Smooth muscle cell of the brain vasculature (primary cell): ENCODE data around the gene SMURF2.

ENCODE experiments used
- DNase-seq: peaks from one replicate; pipeline ENCODE4 v3.0.0-alpha.2; 2012; ENCODE audit warnings: low read depth, low spot score

SMURF2 gene

GRCh38 chr17:64504769-64505339, 157.3 kb downstream of the SMURF2 start:
- no peak for DNase-seq

DNA sequence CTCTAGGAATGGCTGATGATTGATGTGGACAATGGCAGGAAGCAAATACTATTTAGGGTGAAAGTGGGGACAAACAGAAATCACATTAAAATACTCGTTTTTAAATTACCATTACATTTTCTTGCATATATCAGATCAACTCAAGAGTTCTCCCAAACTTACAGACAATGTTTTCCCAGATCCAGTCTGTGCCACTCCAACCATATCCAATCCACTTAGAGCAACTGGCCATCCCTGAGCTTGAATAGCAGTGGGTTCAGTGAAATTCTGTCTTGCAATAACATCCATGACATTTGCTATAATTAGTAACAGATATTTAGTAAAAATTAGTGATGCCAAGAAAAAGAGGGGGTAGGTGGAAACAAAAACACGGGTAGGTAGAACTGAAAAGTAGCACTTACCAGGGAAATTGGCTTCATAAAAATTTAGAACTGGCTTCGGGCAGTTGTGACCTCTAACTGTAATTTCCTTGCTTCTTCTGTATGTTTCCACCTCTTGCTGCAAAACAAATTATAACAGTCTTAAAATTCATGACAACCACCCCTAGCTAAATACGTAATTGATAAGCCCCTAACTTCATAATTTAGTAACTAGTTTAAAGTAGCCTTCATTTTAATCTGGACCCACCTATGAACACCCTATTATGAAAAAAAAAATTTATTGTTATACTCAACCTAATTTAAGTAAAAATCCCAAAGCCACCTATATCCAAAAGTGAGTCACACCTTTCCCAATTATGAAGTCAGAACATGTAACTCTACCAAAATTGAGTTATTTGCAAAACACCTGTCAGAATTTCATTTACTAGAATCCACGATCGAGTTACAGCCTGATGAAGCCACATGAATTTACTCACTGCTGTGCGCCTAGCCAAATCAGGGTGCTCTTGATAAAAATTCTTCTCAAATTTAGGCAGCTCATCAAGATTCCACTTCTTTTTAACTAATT, 158.0 kb downstream of the SMURF2 start:
- DNase-seq = no peak

DNA sequence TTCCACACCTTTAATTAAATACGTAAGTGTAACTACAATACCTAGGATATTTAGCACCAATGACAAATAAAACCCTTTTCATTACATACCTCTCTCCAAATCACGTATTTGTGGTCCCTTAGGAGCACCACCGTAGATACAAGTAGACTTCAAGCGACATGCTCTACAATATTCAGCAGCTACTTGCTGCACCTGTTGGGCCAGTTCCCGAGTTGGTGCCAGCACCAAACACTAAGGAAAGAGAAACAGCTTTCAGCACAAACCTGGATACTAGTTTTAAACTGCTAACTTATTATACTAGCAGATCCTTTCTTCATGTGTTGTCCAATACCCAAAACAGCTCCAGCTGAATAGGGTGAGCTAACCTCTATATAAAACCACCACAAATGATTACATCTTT, 158.8 kb downstream of the SMURF2 start:
- DNase-seq = no peak

DNA sequence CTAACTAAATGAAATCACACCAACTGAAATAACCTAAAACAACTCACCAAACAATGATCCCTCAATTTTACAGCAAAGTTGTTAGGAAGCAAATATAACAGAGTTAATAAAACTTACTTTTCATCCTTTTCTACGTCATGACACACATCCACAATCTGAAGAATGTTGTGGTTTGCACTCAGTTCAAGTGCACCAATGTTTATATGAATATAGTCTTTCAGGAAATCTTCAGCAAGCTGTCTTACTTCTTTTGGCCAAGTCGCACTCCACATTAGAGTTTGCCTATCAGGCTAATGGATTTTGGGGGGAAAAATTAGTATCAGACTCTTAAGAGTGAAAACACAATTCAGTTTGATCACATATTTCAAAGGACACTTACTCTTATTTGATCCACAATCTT, 159.3 kb downstream of the SMURF2 start:
- no peak for DNase-seq

GRCh38 chr17:64502021-64502420, 160.1 kb downstream of the SMURF2 start:
- no peak for DNase-seq

GRCh38 chr17:64500862-64501765, 161.0 kb downstream of the SMURF2 start:
- no peak for DNase-seq

DNA sequence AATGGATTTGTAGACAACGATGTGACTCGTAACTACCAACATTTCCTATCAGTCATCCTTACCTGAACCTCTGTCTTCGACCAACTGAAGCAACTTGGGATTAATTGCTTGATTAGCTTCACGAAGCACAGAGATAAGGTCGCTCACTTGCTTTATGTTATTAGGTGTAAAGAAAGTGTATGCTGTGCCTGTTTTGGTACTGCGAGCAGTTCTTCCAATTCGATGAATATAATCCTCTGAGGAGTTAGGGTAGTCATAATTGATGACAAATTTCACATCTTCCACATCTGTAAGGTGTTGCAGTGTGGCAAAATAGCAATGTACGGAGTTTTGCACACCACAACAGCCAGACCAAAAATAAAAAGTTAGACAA, 161.6 kb downstream of the SMURF2 start:
- DNase-seq = no peak

DNA sequence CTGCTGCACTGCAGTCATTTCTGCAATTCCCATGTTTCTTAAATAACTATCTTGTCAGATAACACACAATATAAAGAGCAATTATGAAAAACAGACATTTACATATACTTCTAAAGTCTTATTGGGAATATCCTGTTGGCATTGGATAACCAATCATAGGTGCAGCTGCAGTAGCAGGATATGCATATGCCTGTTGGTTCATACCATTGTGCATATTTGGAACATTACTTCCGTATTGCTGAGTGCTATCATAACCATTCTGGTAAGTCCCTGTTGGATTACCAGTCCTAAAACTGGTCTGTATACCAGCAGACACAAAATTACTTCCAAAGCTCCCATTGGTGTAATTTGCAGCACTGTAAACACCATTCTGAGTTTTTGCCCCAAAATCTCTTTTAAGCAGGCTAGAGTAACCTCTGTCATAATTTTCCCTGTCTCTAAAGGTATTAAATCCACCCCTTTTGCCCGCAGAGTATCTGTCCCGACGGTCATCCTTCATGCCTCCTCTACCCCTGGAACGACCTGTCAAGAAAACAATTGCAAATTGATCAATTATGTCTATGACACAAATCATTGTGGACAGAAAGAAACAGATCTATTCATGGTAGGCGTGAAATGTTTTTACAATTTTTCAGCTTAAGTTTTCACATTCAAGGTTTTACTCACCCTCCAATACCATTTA, 162.2 kb downstream of the SMURF2 start:
- DNase-seq = no peak

- DNase-seq = no peak
These were observed 163.6 kb downstream of the SMURF2 start for GRCh38 chr17:64498308-64499203.

GRCh38 chr17:64497565-64498035, 164.5 kb downstream of the SMURF2 start:
- DNase-seq = no peak

DNA sequence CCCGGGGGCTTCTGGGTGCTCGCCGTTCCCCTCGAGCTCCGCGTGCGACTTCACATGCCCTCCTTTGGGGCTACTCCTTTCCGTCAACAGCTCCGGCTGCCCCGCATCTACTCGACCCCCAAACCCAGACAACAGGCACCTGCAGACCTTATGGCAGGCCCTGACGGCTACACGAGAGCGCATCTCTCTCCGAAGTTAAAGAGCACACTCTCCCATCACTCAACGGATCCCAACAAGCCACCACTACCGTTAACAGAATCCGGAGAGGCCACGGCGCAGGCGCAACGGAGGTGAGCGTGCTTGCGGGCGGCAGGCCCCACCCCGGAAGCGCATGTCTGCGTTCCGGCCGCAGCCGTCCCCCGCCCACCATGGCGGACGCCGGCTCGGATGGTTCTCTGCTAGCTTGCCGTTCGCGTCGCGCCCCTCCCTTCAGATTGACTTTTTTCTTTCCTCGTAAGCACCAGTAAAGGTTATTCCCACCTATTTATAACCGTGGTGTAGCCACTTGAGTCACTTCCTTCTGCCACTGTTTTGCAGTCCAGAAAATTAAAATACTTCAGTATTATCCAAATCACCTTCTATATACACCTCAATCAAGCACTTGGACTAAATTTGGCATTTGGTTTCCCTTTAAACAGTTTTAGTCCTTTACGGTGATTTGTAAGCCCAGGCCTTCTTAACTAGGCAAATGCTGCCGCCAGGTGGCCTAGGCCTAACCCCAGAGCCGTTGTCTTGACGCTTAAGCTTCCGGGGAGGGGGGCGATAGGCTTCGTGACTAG, 165.1 kb downstream of the SMURF2 start, which contains the start of gene POLG2:
TSS of gene POLG2 (minus strand) at position 269 of the 779 bp plus-strand sequence. CDS start at position 183, 86 bp downstream.
- DNase-seq = peak; percentile 75

GRCh38 chr17:64496348-64496785, 165.7 kb downstream of the SMURF2 start:
- no peak for DNase-seq
